Stimulated activated CD4-positive, alpha-beta T cell treated with anti-CD3 and anti-CD28 coated beads, Interleukin-1b, Interleukin-23, amount 100 ng/mL, for 24 hours (primary cell): ENCODE data around the gene DTHD1.

Experiments used
- DNase-seq, 4 experiments: peaks; one replicate each; pipeline ENCODE4 v3.0.0-alpha.2; 2020; ENCODE audit warnings: low read depth in 4 of 4, low spot score in 1 of 4

DTHD1 gene

DNA sequence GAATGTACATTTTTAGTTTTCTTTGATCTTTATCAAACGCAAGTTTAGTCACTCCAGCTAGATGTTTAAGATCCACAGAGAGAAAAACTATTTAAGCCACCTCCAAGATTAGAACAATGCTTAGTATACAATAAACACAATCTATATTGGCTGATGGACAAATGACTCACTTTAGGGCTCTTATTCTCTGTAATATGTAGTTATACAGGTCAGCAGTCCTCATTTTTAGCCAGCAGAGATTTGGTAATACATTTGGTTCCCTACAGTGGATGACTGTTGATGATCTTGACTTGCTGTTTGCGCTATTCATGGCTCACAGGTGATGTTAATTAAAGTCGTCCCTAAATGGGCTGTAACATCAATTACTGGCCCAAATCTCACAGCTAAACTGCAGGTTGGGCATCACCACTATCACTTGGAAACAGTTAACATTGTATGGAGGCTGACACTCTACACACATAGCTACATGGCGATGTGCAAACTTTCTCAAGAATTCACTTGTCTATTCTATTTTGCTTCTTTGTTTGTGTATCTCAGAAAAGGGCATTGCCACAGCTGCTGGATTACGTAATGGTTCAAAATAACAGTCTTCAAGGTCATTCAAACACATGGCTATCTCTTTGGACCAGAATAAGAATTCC, 11.8 kb upstream of the DTHD1 start:
- no peak for DNase-seq

GRCh38 chr4:36273276-36273675, 8.1 kb upstream of the DTHD1 start:
- DNase-seq = no peak

GRCh38 chr4:36274158-36274557, 7.3 kb upstream of the DTHD1 start:
- no peak for DNase-seq

DNA sequence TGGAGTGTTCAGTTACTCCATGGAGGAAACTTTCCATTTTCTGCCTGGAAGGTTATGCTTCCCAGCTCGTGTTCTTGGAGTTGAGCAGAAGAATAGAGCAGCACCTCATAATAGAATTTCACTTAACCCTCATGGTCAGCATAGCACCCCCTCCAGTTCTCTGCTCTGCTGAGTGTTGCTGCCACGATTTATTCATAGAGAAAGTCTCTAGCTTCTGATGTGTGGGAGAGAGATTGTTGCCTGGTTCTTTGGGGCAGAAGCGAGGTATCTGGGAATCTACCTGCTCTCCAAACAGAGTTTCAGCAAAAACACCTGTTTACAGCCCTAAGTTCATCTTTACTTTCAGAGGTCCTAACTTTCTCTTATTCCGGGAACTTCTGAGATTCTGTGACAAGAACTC, 3.9 kb upstream of the DTHD1 start:
- DNase-seq = no peak

GRCh38 chr4:36278789-36279188, 2.6 kb upstream of the DTHD1 start:
- no peak for DNase-seq

GRCh38 chr4:36280555-36280954, 861 bp upstream of the DTHD1 start:
- no peak for DNase-seq

DNA sequence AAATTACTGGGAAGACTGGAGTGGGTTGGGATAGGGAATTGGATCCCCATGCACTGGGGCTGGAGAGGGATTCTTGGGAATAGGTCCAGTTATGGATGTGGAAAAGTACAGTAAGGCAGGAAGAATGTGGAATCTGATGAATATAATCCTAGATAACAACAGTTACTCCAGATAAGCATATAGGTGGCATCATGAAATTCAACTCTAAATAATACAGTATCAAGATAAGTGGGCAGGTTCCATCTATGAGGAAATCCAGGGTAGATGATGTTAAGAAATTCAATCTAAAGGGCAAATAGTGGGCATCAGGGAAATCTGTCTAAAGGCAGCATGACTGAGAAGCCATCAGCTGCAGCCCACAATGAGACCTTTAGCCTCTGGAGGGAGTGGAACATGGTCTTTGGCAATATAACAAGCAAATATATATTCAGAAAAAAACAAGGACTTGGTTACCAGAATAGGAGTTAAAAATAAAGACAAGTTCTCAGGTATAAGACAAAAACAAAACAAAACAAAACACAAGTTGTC, 1.2 kb downstream of the DTHD1 start:
- no peak for DNase-seq

- DNase-seq = no peak
These were observed 2.6 kb downstream of the DTHD1 start for GRCh38 chr4:36283912-36284465.

DNA sequence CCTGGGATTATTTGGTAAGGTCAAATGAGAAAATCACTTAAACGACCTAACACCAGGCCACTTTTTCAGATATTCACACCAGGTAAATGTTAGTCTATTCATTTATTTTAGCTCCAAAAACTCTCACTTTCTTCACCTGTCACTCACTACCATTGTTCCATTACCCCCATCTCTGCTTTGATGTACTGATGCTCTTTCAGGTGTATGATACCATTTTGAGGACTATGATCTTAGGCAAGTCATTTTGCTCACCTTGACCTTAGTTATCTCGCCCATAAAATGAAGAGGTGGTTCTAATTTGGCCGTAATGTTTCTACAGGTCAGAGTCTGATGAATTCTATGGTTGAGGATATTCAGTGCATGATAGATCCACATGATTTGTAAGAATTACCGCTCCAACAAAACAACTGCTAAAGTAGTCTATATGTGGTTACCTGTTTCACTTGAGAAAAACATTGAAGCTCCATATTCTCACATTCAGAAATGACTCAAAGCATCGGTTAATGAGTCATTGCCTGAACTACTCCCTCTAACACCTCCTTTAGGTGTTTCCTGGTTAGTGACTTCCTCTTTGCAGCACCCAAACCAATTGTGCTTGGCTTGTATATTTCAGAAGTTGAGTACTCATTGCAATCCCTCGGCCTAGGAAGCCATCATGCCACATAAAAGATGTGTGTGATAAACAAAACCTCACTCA, 4.5 kb downstream of the DTHD1 start:
- DNase-seq = peak in 2 of 4 experiments; percentile 13 to 35

DNA sequence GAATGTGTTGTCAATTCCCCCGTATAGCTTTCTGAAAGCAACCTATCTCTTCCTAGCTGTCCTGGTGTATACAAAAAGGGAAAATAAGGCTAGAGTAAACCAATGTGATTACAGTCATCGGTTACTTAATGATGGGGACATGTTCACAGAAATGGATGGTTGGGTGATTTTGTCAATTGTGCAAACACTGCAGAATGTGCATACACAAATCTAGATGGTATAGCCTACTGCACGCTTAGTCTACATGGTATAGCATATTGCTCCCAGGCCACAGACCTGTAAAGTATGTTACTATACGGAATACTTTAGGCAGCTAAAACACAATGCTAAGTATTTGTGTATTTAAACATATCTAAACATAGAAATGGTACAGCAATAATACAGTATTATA, 5.1 kb downstream of the DTHD1 start:
- DNase-seq = no peak

- no peak for DNase-seq
These were observed 7.5 kb downstream of the DTHD1 start for GRCh38 chr4:36288731-36289426.

- DNase-seq = no peak
These were observed 9.2 kb downstream of the DTHD1 start for GRCh38 chr4:36290641-36291040.

- DNase-seq = no peak
These were observed 11.3 kb downstream of the DTHD1 start for GRCh38 chr4:36292556-36293188.

GRCh38 chr4:36301127-36301526, 19.7 kb downstream of the DTHD1 start:
- DNase-seq = no peak

GRCh38 chr4:36303426-36304137, 22.2 kb downstream of the DTHD1 start:
- DNase-seq = no peak

DNA sequence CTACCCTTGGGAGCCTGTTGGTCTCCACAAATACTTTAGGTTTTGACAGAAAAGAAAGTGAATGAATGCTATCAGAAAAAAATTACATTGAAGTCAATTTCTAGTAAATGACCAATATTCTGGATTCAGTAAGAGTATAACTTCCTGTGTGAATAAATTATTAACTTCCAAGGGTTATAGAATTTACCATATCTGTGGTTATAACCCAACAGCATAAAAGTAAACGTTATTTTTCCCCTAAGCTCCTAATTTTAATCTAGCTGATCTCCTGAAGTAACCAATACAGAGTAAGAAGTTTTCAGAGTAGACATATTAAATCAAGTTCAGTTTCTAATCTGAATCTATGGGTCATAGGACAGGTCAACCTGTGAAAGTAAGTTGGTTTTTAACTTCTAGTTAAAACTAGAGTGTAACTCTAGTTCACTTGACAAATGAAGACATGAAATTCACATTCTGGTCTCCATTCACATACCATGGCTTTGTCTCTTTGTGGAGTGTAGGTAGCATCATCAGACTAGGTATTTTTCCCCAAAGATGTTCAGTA, 22.8 kb downstream of the DTHD1 start:
- no peak for DNase-seq

DNA sequence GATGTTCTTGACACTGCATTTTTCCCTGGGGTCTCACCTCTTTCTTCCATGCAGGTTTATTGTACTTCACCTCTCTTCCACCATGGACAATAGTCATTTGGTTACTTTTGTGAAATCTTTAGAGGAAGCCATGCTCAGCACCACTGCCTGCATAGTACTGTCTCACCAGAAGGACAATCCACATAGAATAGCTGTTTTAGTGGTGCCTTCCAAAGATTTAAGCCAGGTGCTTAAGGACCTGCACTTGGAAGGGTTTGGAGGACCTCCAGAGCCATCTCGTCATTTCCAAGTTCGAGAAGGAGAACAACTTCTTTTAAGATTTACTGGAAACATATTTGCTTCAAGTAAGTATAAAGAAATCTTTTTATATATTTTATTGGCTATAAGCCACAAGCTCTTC, 26.7 kb downstream of the DTHD1 start:
- DNase-seq = no peak

GRCh38 chr4:36310216-36310615, 28.8 kb downstream of the DTHD1 start:
- no peak for DNase-seq

DNA sequence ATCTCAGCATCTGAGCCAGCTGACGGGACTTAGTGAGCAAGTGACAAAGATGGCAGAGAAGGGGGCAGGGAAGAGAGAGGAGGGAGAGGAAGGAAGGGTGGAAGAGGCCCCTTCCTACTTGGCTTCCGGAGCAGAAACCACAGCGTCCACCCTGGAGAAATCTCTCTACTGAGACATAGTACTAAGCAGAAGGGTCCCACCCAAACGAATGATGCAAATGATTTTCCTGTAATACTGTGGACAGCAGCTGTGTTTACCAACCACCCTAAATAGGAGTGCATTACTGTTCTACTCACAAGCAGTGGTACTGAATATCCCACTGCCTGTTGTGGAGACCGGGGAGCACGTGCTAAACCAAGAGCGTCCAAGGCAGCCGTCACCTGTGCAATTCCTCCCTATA, 29.4 kb downstream of the DTHD1 start:
- DNase-seq = no peak

- DNase-seq = no peak
These were observed 31.1 kb downstream of the DTHD1 start for GRCh38 chr4:36312511-36312910.

DNA sequence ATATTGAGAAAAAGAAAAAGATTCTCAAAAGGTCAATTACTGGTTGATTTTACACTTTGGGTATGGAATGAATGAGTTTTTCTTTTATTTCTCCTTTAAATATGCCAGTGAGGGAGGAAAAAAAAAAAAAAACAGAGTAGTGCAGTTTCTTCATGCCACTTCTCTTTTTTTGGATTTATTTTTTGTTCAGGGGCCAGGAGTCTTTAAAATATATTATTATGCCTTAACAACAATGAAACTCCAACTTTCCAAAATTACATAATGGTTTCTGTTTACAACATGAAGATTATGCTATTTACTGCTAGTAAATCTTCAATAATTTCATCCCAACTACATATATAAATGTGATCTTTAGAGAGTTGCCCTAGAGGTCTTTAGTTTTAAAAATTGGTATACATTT, 31.9 kb downstream of the DTHD1 start:
- DNase-seq = no peak
